RWPE2 (cell line): ENCODE results near the gene NCAPH2.
A peak's percentile ranks its signal among the peaks of the same experiment; 100 is the strongest.

Experiments
- ATAC-seq: fragments of 200-7000 bp; cut with Tn5 transposase; 3 replicates; pipeline ENCODE4 v1.9.1; 2021; ENCODE audit warnings: low read depth
- DNase-seq: peaks from one replicate; pipeline ENCODE4 v3.0.0-alpha.2; 2020; ENCODE audit warnings: low spot score
- H3K27ac ChIP-seq: fragments of 450-650 bp; 2 replicates; pipeline ENCODE4 v1.5.1; 2017; ENCODE audit warnings: mild to moderate bottlenecking; ENCODE audit not compliant: poor library complexity, severe bottlenecking
- H3K27me3 ChIP-seq: fragments of 250-450 bp; sonication (Bioruptor Pico); 2 replicates; pipeline ENCODE4 v1.5.1; 2021; ENCODE audit warnings: mild to moderate bottlenecking, moderate library complexity; ENCODE audit not compliant: insufficient read depth, poor library complexity, severe bottlenecking
- H3K36me3 ChIP-seq: fragments of 250-450 bp; sonication (Bioruptor Pico); 2 replicates; pipeline ENCODE4 v1.5.1; 2020; ENCODE audit warnings: low read depth, mild to moderate bottlenecking, moderate library complexity
- H3K4me1 ChIP-seq: fragments of 250-450 bp; sonication (Bioruptor Pico); 2 replicates; pipeline ENCODE4 v1.5.1; 2021; ENCODE audit warnings: mild to moderate bottlenecking, moderate library complexity; ENCODE audit not compliant: insufficient read depth, poor library complexity, severe bottlenecking
- H3K4me3 ChIP-seq: fragments of 250-450 bp; sonication (Bioruptor Pico); 2 replicates; pipeline ENCODE4 v1.5.1; 2021; ENCODE audit warnings: mild to moderate bottlenecking, moderate library complexity; ENCODE audit not compliant: severe bottlenecking
- H3K9me3 ChIP-seq: fragments of 250-450 bp; sonication (Bioruptor Pico); 2 replicates; pipeline ENCODE4 v1.5.1; 2021; ENCODE audit warnings: mild to moderate bottlenecking, moderate library complexity; ENCODE audit not compliant: severe bottlenecking
- TF ChIP-seq, protein P1 (sequence below): fragments of 450-650 bp; IDR thresholded peaks from one replicate; pipeline ENCODE4 v1.5.1; 2017; ENCODE audit warnings: mild to moderate bottlenecking, moderate library complexity; ENCODE audit not compliant: poor library complexity, severe bottlenecking

The NCAPH2 gene

DNA sequence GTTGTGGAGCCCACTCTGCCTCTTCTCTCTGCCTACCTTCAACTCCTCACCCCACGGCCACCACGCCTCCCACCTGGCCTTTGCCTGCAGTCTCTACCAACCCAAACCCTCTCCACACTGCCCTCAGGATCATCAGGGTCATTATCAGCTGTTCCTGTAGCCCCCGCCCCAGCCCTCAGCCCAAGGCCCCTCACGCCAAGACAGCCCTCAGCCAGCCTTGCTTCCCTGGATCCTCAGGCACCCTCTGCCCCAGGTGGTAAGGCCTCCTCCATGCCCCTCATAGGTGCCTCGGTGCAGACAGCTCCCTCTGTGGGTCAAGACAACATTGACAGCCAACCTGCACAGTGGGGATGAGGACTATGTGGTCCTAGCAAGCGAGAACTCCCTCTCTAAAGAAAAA is 34.9 kb upstream of the NCAPH2 start:
- no peaks in the 10 kb centered on the region for H3K36me3 ChIP-seq
- H3K27me3 ChIP-seq: no peaks in the 10 kb centered on the region
- H3K4me1 ChIP-seq: peaks cover 32% of the 10 kb centered on the region
- no peaks in the 10 kb centered on the region for H3K9me3 ChIP-seq
- DNase-seq: no peak
- no peak overlapping the region for H3K4me3 ChIP-seq
- no peak for ATAC-seq
- TF ChIP-seq, protein P1, sequence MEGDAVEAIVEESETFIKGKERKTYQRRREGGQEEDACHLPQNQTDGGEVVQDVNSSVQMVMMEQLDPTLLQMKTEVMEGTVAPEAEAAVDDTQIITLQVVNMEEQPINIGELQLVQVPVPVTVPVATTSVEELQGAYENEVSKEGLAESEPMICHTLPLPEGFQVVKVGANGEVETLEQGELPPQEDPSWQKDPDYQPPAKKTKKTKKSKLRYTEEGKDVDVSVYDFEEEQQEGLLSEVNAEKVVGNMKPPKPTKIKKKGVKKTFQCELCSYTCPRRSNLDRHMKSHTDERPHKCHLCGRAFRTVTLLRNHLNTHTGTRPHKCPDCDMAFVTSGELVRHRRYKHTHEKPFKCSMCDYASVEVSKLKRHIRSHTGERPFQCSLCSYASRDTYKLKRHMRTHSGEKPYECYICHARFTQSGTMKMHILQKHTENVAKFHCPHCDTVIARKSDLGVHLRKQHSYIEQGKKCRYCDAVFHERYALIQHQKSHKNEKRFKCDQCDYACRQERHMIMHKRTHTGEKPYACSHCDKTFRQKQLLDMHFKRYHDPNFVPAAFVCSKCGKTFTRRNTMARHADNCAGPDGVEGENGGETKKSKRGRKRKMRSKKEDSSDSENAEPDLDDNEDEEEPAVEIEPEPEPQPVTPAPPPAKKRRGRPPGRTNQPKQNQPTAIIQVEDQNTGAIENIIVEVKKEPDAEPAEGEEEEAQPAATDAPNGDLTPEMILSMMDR: peak; percentile 28
- no peak overlapping the region for H3K27ac ChIP-seq

DNA sequence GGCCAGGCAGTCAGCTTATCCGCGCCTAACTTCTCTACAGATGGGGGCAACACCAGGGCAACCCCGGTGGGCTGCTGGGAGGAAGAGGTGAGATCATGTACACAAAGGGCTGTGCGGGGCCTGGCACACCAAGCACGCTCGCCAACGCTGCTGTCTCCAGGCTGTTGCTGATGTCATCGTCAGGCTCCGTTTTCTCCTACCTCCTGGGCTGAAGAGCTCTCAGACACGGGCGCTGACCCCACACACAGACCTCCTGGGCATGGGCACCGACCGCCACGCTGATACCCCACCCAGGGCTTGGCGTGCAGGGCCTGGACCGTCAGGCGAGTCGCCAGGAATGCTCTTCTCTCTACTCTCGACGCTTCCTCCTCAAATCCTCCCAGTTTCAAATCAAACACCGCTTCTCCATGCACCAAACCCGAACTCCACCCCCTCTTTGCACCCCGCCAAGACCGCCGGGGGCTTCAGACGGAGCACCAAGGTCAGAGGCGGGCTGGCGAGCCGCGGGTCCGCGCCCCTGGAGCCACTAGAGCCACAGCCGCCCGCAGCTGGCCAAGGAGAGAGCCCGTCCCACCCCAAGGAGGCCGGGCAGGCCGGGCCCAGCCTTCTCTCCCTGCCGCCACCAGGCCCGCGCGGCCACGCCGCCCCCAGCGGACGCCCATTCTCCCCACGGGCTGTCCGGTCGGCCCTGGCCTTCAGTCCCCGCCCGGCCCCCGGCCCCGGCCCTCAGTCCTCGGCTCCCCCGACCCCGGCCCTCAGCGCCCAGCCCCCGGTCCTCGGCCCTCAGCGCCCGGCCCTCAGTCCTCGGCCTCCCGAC is 34.0 kb upstream of the NCAPH2 start:
- ATAC-seq (peak; percentile 22; the same call in 1 of the 3 replicates), DNase-seq (no peak)
- H3K36me3 ChIP-seq: no peaks in the 10 kb centered on the region
- TF ChIP-seq, protein P1: no peak
- peak overlapping the region; percentile 89 for H3K4me3 ChIP-seq
- H3K27ac ChIP-seq: peak overlapping the region; percentile 31
- peaks cover 32% of the 10 kb centered on the region for H3K4me1 ChIP-seq
- no peaks in the 10 kb centered on the region for H3K27me3 ChIP-seq
- H3K9me3 ChIP-seq: no peaks in the 10 kb centered on the region

DNA sequence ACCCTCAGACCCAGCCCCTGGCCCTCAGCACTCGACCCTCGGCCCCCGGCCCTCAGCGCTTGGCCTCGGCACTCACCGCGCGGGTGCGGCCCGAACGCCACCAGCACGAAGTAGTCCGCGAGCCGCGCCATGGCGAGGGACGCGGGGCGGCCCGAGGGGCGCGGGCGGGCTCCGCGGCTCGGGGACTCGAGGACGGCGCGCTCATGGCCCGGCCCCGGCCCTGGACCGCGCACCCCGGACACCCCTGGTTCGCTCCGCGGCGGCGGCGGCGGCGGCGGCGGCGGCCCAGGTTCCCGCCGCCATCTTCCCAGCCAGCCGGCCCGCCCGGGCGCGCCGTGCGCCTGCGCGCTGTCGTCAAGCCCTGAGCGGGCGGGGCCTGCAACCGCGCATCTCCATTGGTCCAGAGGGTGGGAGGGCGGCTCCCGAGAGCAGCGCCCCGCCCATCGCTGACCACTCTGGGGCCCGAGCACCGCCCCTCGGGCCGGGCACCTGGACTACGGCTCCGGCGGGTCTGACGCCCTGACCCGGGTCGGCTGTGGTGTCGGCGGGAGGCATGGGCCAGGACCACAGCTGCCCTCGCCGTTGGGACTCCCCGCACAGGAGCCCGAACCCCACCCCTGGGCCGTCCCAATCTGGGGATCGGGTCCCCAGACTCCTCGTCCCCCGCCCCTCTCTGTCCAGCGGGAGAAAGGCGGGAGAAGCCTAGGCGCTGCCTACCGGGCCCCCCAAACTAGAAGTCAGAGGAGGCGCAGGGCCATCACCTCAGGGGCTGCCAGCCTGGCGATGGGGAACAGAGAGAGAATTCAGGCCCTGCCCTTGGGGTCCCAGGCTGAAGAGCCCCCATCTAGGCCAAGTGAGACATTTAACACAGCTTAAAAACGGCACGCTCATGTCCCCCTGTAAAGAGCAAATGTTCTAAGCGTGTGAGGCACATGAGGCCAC is 33.0 kb upstream of the NCAPH2 start, which contains the start of gene SBF1:
SBF1 (minus strand) TSS at position 326 of the 942 bp plus-strand sequence; CDS start at position 131, 195 bp downstream.
- DNase-seq (peak; percentile 89), ATAC-seq (peak; percentile 81)
- Histone ChIP-seq H3K9me3 (no peaks in the 10 kb centered on the region), H3K27me3 (no peaks in the 10 kb centered on the region), H3K4me3 (peak within 1 kb of the TSS; percentile 89), H3K27ac (peak within 1 kb of the TSS; percentile 31), H3K36me3 (no peaks in the 10 kb centered on the region), H3K4me1 (peaks cover 28% of the 10 kb centered on the region)
- TF ChIP-seq, protein P1: no peak

DNA sequence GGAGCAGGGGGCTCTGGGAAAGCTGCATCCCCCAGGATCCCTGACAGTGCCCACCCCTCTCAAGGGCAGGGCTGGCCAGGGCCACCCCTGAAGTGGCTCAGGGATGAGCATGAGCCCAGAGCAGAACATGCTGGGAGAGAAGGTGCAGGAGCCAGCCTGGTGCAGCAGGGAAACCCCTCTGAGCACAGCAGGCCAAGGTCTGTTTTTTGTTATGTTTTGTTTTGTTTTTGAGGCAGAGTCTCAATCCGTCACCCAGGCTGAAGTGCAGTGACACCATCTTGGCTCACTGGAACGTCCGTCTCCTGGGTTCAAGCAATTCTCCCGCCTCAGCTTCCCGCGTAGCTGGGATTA is 32.4 kb upstream of the NCAPH2 start:
- no peak overlapping the region for H3K4me3 ChIP-seq
- no peak for DNase-seq
- ATAC-seq: no peak
- no peaks in the 10 kb centered on the region for H3K36me3 ChIP-seq
- no peaks in the 10 kb centered on the region for H3K9me3 ChIP-seq
- peaks cover under 1% of the 10 kb centered on the region for H3K27me3 ChIP-seq
- H3K27ac ChIP-seq: no peak overlapping the region
- TF ChIP-seq, protein P1: no peak
- H3K4me1 ChIP-seq: peaks cover 21% of the 10 kb centered on the region
